Stimulated activated naive CD8-positive, alpha-beta T cell treated with anti-CD3 and anti-CD28 coated beads, Interleukin-15, amount 100 ng/mL, for 72 hours (primary cell): ENCODE measurements around the gene WDR27.
A peak's percentile ranks its signal among the peaks of the same experiment; 100 is the strongest.

Experiments used
- ATAC-seq: fragments of 150-1000 bp; cut with Tn5 transposase; 2 replicates; pipeline ENCODE4 v1.10.0; 2021; ENCODE audit warnings: mild to moderate bottlenecking, moderate library complexity
- DNase-seq, 2 donors: peaks; one replicate each; pipeline ENCODE4 v3.0.0; 2021 to 2022
- H3K27ac Mint-ChIP-seq, 2 donors: one replicate each; pipeline ENCODE4 v1.8.0; 2022; ENCODE audit warnings: mild to moderate bottlenecking in 2 of 2, mixed read lengths in 2 of 2, moderate library complexity in 2 of 2
- H3K27me3 Mint-ChIP-seq: one replicate; pipeline ENCODE4 v1.8.0; 2022; ENCODE audit warnings: mixed read lengths
- H3K4me1 Mint-ChIP-seq: one replicate; pipeline ENCODE4 v1.8.0; 2022; ENCODE audit warnings: mild to moderate bottlenecking, mixed read lengths
- H3K4me3 Mint-ChIP-seq, 2 donors: one replicate each; pipeline ENCODE4 v1.8.0; 2022; ENCODE audit warnings: mild to moderate bottlenecking in 2 of 2, mixed read lengths in 2 of 2, moderate library complexity in 1 of 2
- H3K9me3 Mint-ChIP-seq, 2 donors: one replicate each; pipeline ENCODE4 v1.8.0; 2022; ENCODE audit warnings: mixed read lengths in 2 of 2

Gene WDR27

GRCh38 chr6:169701954-169702839 is at the start of gene WDR27, which contains the start of gene C6orf120:
Gene WDR27 (minus strand): TSS chr6:169702029. CDS start chr6:169689005, 13,024 bp downstream.
Gene C6orf120 (plus strand): TSS chr6:169702126. CDS start chr6:169702460, 334 bp downstream.
- H3K27ac Mint-ChIP-seq = peak within 1 kb of the TSS; percentile 91 to 95
- peaks cover 64% of the 10 kb centered on the region for H3K4me1 Mint-ChIP-seq
- peak within 1 kb of the TSS; percentile 91 to 94 for H3K4me3 Mint-ChIP-seq
- peak; percentile 95 to 97 for DNase-seq
- peak; percentile 95 for ATAC-seq
- H3K9me3 Mint-ChIP-seq = no peaks in the 10 kb centered on the region
- H3K27me3 Mint-ChIP-seq = no peaks in the 10 kb centered on the region

- DNase-seq = no peak
- Mint-ChIP-seq H3K27me3 (no peaks in the 10 kb centered on the region), H3K4me3 (no peak overlapping the region), H3K27ac (no peak overlapping the region), H3K4me1 (peaks cover 12% of the 10 kb centered on the region), H3K9me3 (peaks cover 5 to 6% of the 10 kb centered on the region in 2 donors)
- ATAC-seq = no peak
Observed at GRCh38 chr6:169746556-169746955, 44.7 kb upstream of the WDR27 start.

GRCh38 chr6:169745405-169745804 is 43.6 kb upstream of the WDR27 start:
- DNase-seq = no peak
- Mint-ChIP-seq H3K27ac (no peak overlapping the region), H3K9me3 (peaks cover 5 to 6% of the 10 kb centered on the region in 2 donors), H3K27me3 (no peaks in the 10 kb centered on the region), H3K4me3 (no peak overlapping the region), H3K4me1 (peaks cover 12% of the 10 kb centered on the region)
- no peak for ATAC-seq

GRCh38 chr6:169741344-169741743 is 39.5 kb upstream of the WDR27 start:
- Mint-ChIP-seq H3K4me3 (no peak overlapping the region), H3K27ac (no peak overlapping the region), H3K9me3 (peaks cover 0 to 3% of the 10 kb centered on the region in 2 donors), H3K27me3 (peaks cover 14% of the 10 kb centered on the region), H3K4me1 (no peaks in the 10 kb centered on the region)
- no peak for ATAC-seq
- DNase-seq = no peak

- ATAC-seq (no peak), DNase-seq (no peak)
- H3K27ac Mint-ChIP-seq = no peak overlapping the region
- H3K4me3 Mint-ChIP-seq = no peak overlapping the region
- no peaks in the 10 kb centered on the region for H3K4me1 Mint-ChIP-seq
- peaks cover 37% of the 10 kb centered on the region for H3K27me3 Mint-ChIP-seq
- no peaks in the 10 kb centered on the region for H3K9me3 Mint-ChIP-seq
Observed at GRCh38 chr6:169738976-169739529, 37.2 kb upstream of the WDR27 start.

- ATAC-seq = no peak
- H3K4me3 Mint-ChIP-seq = no peak overlapping the region
- no peak for DNase-seq
- H3K4me1 Mint-ChIP-seq = no peaks in the 10 kb centered on the region
- no peaks in the 10 kb centered on the region for H3K9me3 Mint-ChIP-seq
- no peak overlapping the region for H3K27ac Mint-ChIP-seq
- peaks cover 38% of the 10 kb centered on the region for H3K27me3 Mint-ChIP-seq
Observed at GRCh38 chr6:169738204-169738975, 36.6 kb upstream of the WDR27 start.

GRCh38 chr6:169729961-169730360 is 28.1 kb upstream of the WDR27 start:
- no peaks in the 10 kb centered on the region for H3K9me3 Mint-ChIP-seq
- peaks cover 23% of the 10 kb centered on the region for H3K4me1 Mint-ChIP-seq
- ATAC-seq = no peak
- DNase-seq = no peak
- peaks cover 10% of the 10 kb centered on the region for H3K27me3 Mint-ChIP-seq
- no peak overlapping the region for H3K27ac Mint-ChIP-seq
- no peak overlapping the region for H3K4me3 Mint-ChIP-seq

- H3K27ac Mint-ChIP-seq = no peak overlapping the region
- H3K4me1 Mint-ChIP-seq = peaks cover 23% of the 10 kb centered on the region
- H3K27me3 Mint-ChIP-seq = no peaks in the 10 kb centered on the region
- no peaks in the 10 kb centered on the region for H3K9me3 Mint-ChIP-seq
- ATAC-seq (no peak), DNase-seq (no peak)
- H3K4me3 Mint-ChIP-seq = no peak overlapping the region
Observed at GRCh38 chr6:169726963-169727362, 25.1 kb upstream of the WDR27 start.

GRCh38 chr6:169726049-169726400 is 24.2 kb upstream of the WDR27 start:
- H3K9me3 Mint-ChIP-seq = no peaks in the 10 kb centered on the region
- peak overlapping the region in 1 of 2 donors; percentile 28 for H3K27ac Mint-ChIP-seq
- no peaks in the 10 kb centered on the region for H3K27me3 Mint-ChIP-seq
- no peak for ATAC-seq
- peak overlapping the region in 1 of 2 donors; percentile 78 for H3K4me3 Mint-ChIP-seq
- peaks cover 31% of the 10 kb centered on the region for H3K4me1 Mint-ChIP-seq
- no peak for DNase-seq

- H3K27me3 Mint-ChIP-seq = no peaks in the 10 kb centered on the region
- H3K27ac Mint-ChIP-seq = peak overlapping the region; percentile 69 to 73
- no peaks in the 10 kb centered on the region for H3K9me3 Mint-ChIP-seq
- peak; percentile 4 to 28 for DNase-seq
- H3K4me3 Mint-ChIP-seq = peak overlapping the region; percentile 71 to 78
- peak; percentile 33 for ATAC-seq
- H3K4me1 Mint-ChIP-seq = peaks cover 37% of the 10 kb centered on the region
Observed at GRCh38 chr6:169725125-169726048, 23.6 kb upstream of the WDR27 start.

GRCh38 chr6:169724494-169725124 is 22.8 kb upstream of the WDR27 start, which contains the start of gene PHF10:
Gene PHF10 (minus strand): TSS chr6:169724500. CDS start chr6:169723931, 569 bp downstream.
- H3K27ac Mint-ChIP-seq = peak within 1 kb of the TSS; percentile 69 to 94
- ATAC-seq (peak; percentile 65), DNase-seq (peak; percentile 62)

GRCh38 chr6:169723991-169724493 is 22.2 kb upstream of the WDR27 start:
- Mint-ChIP-seq H3K27me3 (no peaks in the 10 kb centered on the region), H3K4me3 (peak overlapping the region; percentile 47 to 48), H3K9me3 (no peaks in the 10 kb centered on the region), H3K4me1 (peaks cover 50% of the 10 kb centered on the region), H3K27ac (peak overlapping the region; percentile 57 to 75)
- ATAC-seq = peak; percentile 51
- peak; percentile 38 to 47 for DNase-seq

More at GRCh38 chr6:169724494-169725124, 22.8 kb upstream of the WDR27 start, which contains the start of gene PHF10:
- H3K4me1 Mint-ChIP-seq = peaks cover 44% of the 10 kb centered on the region
- H3K4me3 Mint-ChIP-seq = peak within 1 kb of the TSS; percentile 78 to 95
- no peaks in the 10 kb centered on the region for H3K9me3 Mint-ChIP-seq
- no peaks in the 10 kb centered on the region for H3K27me3 Mint-ChIP-seq

GRCh38 chr6:169723200-169723909 is 21.5 kb upstream of the WDR27 start:
- H3K27me3 Mint-ChIP-seq = no peaks in the 10 kb centered on the region
- peaks cover 51% of the 10 kb centered on the region for H3K4me1 Mint-ChIP-seq
- H3K9me3 Mint-ChIP-seq = no peaks in the 10 kb centered on the region
- H3K27ac Mint-ChIP-seq = peak overlapping the region; percentile 34 to 94
- ATAC-seq (peak; percentile 63), DNase-seq (peak; percentile 76)
- peak overlapping the region; percentile 78 to 95 for H3K4me3 Mint-ChIP-seq
